GM23248 (cell line): ENCODE results near the gene DGKG.

Source experiments
- EZH2 ChIP-seq: fragments of 200-600 bp; sonication (generic); IDR thresholded peaks from 2 replicates; pipeline ENCODE4 v1.6.1; 2018; ENCODE audit warnings: antibody characterized with exemption, mild to moderate bottlenecking; ENCODE audit not compliant: insufficient read depth, poor library complexity, severe bottlenecking
- EZH2phosphoT487 ChIP-seq: fragments of 200-600 bp; sonication (generic); IDR thresholded peaks from 2 replicates; pipeline ENCODE4 v1.6.1; 2018; ENCODE audit warnings: antibody characterized with exemption, moderate library complexity, mild to moderate bottlenecking, low read depth; ENCODE audit not compliant: insufficient read depth

- TF ChIP-seq EZH2phosphoT487 (no peak), EZH2 (no peak)
Observed at GRCh38 chr3:186319945-186320344, 42.1 kb downstream of the DGKG start.
